Spleen (tissue), 11 donors: ENCODE results near the gene SEMA7A. TPM values are rescaled to one million over a fixed set of nuclear protein-coding genes. Genes with fewer than 3 reads are reported as not detected.
A peak's percentile ranks its signal among the peaks of the same experiment; 100 is the strongest.

Experiments used
- DNase-seq: peaks from one replicate; pipeline ENCODE4 v3.0.0-alpha.2; 2020
- H3K27ac ChIP-seq, 8 donors: fragments of 200-600 bp; sonication (generic) in 7 of 8; 1 replicate in 4 of 8; 2 replicates in 4 of 8; pipeline versions ENCODE4 v1.5.0 to v1.8.0; 2016 to 2021; ENCODE audit warnings: inconsistent platforms in 4 of 8, mild to moderate bottlenecking in 4 of 8, moderate library complexity in 1 of 8
- H3K27me3 ChIP-seq, 7 donors: fragments of 200-600 bp; sonication (generic) in 6 of 7; replicated peaks in 1 of 7; 1 replicate in 4 of 7; 2 replicates in 3 of 7; pipeline versions ENCODE4 v1.5.0 to v1.8.0; 2016 to 2021; ENCODE audit warnings: inconsistent platforms in 3 of 7, mild to moderate bottlenecking in 1 of 7
- H3K36me3 ChIP-seq, 6 donors: fragments of 200-600 bp; sonication (generic) in 5 of 6; 1 replicate in 4 of 6; 2 replicates in 2 of 6; pipeline versions ENCODE4 v1.5.0 to v1.8.0; 2016 to 2021; ENCODE audit warnings: inconsistent platforms in 2 of 6
- H3K4me1 ChIP-seq, 6 donors: fragments of 200-600 bp; sonication (generic) in 5 of 6; 1 replicate in 3 of 6; 2 replicates in 3 of 6; pipeline versions ENCODE4 v1.5.0 to v1.8.0; 2016 to 2021; ENCODE audit warnings: inconsistent platforms in 3 of 6
- H3K4me3 ChIP-seq, 8 donors: fragments of 200-600 bp; sonication (generic) in 7 of 8; 1 replicate in 4 of 8; 2 replicates in 4 of 8; pipeline versions ENCODE4 v1.5.0 to v1.8.0; 2016 to 2021; ENCODE audit warnings: inconsistent platforms in 4 of 8, mild to moderate bottlenecking in 4 of 8, moderate library complexity in 2 of 8
- H3K9me3 ChIP-seq, 8 donors: fragments of 200-600 bp; sonication (generic) in 7 of 8; 1 replicate in 4 of 8; 2 replicates in 4 of 8; pipeline versions ENCODE4 v1.5.0 to v1.8.0; 2016 to 2021; ENCODE audit warnings: inconsistent platforms in 4 of 8
- POLR2A ChIP-seq, 3 donors: fragments of 450-650 bp; IDR thresholded peaks; one replicate each; pipeline ENCODE4 v1.5.1; 2017; ENCODE audit warnings: antibody characterized with exemption in 3 of 3, mild to moderate bottlenecking in 1 of 3
- POLR2AphosphoS5 ChIP-seq, 3 donors: sonication (generic); formaldehyde crosslinking; IDR thresholded peaks; one replicate each; pipeline ENCODE4 v1.5.1; 2017; ENCODE audit warnings: antibody characterized with exemption in 3 of 3
- WGBS, 5 donors: extraction: QIAGEN DNeasy Blood & Tissue Kit in 3 of 5; methylation state at CpG; one replicate each; pipeline versions ENCODE4 v1.1.5 to v1.1.7; 2013 to 2018; 5-methylcytosine and 5-hydroxymethylcytosine counted together
- intact Hi-C: fragments of 100-400 bp; cut with DNase I; formaldehyde crosslinking; loops from one replicate; pipeline ENCODE4 v1.15.0; 2023; ENCODE audit warnings: low total_unique reads
- polyA plus RNA-seq, 3 donors: library from polyadenylated mRNA; stranded (reverse); fragments of 200-250 nt; gene quantifications; one replicate each; pipeline ENCODE4 v1.2.1, GENCODE V29; 2013
- total RNA-seq, 7 donors: library from RNA; depleted of rRNA in 3 of 7; stranded (reverse); fragments of >200 nt in 3 of 7; fragmentation: NEBNext Ultra II Directional in 4 of 7; extraction: Animal tissue kit (Norgen Biotek cat#: 25700) in 4 of 7; gene quantifications; one replicate each; pipeline versions ENCODE4 v1.1.0 to v1.2.1, GENCODE V29; 2016 to 2021
- TF ChIP-seq, protein P1 (sequence below), 11 experiments: fragments of 200-600 bp in 7 of 11; fragments of 450-650 bp in 4 of 11; sonication (generic) in 4 of 11; IDR thresholded peaks in 8 of 11; conservative IDR thresholded peaks in 3 of 11; 1 replicate in 7 of 11; 2 replicates in 4 of 11; pipeline versions ENCODE4 v1.4.0 to v1.8.0; 2016 to 2021; ENCODE audit warnings: antibody characterized with exemption in 11 of 11, inconsistent platforms in 4 of 11, mild to moderate bottlenecking in 1 of 11
- donor health status: healthy with polysubstance abuse.
- donor health status: DM: no; HTN: no; CAD: no; lungs with moderate emphysema.
- donor health status: DM: no; HTN: no; CAD: no.
- donor health status: Bipolar disorder and iron deficiency.
- donor health status: healthy.
- donor health status: DM: no; HTN: no; CAD: no.
- donor health status: DM: yes; HTN: yes; CAD: no.

The SEMA7A gene
- total and polyA plus RNA-seq, 10 donors: 41.6 to 154 (median 127) TPM

DNA sequence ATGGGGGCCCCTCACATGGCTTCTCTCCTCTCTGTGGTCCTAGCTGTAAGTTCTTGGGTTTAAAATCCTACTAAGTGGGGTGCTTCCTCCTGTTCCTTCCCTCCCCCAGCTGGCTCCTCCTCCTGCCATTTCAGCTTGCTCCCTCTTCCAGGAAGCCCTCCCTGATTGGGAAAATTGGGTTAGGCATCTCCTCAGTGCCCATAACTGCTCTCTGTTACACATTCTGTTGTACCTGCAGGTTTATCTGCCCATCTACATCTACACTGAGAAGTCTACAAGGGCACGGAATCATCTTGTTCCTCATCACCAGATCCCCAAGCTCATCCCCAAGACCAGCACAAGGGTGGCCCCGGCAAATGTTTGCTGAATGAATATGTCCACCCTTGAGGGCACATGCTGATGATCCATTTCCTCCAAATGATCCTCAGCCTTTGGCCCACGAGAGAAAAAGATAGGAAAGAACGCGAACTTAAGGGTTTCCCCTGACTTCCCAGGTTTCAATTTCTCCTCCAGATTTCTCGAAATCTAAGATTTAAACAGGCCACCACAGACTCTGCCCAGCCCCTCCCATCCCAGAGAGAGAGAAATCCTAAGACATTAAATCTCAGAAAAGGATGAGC is 3.9 kb downstream of the SEMA7A start:
- no peak for TF ChIP-seq POLR2AphosphoS5 (IDR thresholded peaks at IDR 0.05)
- TF ChIP-seq, protein P1, sequence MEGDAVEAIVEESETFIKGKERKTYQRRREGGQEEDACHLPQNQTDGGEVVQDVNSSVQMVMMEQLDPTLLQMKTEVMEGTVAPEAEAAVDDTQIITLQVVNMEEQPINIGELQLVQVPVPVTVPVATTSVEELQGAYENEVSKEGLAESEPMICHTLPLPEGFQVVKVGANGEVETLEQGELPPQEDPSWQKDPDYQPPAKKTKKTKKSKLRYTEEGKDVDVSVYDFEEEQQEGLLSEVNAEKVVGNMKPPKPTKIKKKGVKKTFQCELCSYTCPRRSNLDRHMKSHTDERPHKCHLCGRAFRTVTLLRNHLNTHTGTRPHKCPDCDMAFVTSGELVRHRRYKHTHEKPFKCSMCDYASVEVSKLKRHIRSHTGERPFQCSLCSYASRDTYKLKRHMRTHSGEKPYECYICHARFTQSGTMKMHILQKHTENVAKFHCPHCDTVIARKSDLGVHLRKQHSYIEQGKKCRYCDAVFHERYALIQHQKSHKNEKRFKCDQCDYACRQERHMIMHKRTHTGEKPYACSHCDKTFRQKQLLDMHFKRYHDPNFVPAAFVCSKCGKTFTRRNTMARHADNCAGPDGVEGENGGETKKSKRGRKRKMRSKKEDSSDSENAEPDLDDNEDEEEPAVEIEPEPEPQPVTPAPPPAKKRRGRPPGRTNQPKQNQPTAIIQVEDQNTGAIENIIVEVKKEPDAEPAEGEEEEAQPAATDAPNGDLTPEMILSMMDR (IDR thresholded peaks at IDR 0.05 in 8 of 11, conservative IDR thresholded peaks at IDR 0.05 in 3 of 11): no peak
- TF ChIP-seq POLR2A (IDR thresholded peaks at IDR 0.05): no peak
- Histone ChIP-seq H3K4me3 (peak overlapping the region; percentile 12 to 98 (median 88)), H3K27ac (peak overlapping the region; percentile 68 to 97 (median 91)), H3K27me3 (peaks cover 0 to 17% (median 0%) of the 10 kb centered on the region in 7 donors), H3K9me3 (no peaks in the 10 kb centered on the region), H3K36me3 (peaks cover 0 to 39% (median 0%) of the 10 kb centered on the region in 6 donors), H3K4me1 (peaks cover 49 to 98% (median 94%) of the 10 kb centered on the region in 6 donors)
- no peak for DNase-seq
- intact Hi-C loops: no loop called here
- 37 to 67% (median 64%) methylated on average over 6 of the region's 6 CpGs for WGBS, 5 donors

DNA sequence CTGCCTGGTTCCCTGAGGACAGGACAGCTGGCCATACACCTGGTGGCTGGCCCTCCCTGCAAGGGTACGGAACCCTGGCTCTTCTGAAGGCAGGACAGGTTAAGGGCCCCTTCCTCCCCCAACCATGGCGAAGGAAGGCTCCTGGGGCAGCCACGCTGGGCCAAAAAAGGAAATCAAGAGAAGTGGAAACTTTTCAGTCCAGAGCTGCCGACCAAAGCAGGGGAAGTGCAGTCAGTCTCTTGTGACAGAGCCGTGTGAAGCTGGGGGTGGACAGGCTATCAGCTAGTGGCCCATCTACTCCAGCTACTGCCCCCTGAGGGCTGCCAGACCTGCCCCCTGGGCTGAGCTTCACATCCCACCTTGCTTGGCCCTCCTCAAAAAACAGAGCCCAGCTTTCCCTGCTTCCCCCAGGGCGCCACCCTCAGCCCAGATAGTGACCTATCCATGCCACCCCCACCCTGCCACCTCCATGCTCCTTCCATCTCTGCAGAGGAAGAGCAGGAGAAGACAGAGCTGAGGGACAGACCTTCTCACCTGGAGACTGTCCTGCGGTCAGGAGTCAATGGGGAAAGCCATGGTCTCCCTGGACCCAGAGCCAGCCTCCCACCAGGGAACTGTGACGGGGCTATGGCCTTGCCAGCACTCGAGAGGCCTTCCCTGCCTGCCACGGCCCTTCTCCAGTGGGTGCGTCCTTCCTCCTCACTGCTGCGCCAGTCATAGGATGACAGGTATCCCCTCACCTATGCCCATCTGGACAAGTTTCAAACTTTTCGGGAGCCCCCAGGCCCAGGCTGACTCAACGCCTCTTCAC is 4.6 kb downstream of the SEMA7A start:
- Histone ChIP-seq H3K9me3 (no peaks in the 10 kb centered on the region), H3K4me1 (peaks cover 52 to 98% (median 94%) of the 10 kb centered on the region in 6 donors), H3K27me3 (peaks cover 0 to 17% (median 0%) of the 10 kb centered on the region in 7 donors), H3K4me3 (peak overlapping the region in 7 of 8 donors; percentile 30 to 98 (median 85)), H3K36me3 (peaks cover 0 to 47% (median 0%) of the 10 kb centered on the region in 6 donors), H3K27ac (peak overlapping the region; percentile 68 to 97 (median 91))
- WGBS, 5 donors: 47 to 57% (median 55%) methylated on average over 13 to 14 of the region's 14 CpGs
- TF ChIP-seq POLR2A (IDR thresholded peaks at IDR 0.05) (no peak), POLR2AphosphoS5 (IDR thresholded peaks at IDR 0.05) (peak in 1 of 3 donors; percentile 46)
- TF ChIP-seq, protein P1 (IDR thresholded peaks at IDR 0.05 in 8 of 11, conservative IDR thresholded peaks at IDR 0.05 in 3 of 11): no peak
- DNase-seq: no peak
- intact Hi-C loops: no loop called here

DNA sequence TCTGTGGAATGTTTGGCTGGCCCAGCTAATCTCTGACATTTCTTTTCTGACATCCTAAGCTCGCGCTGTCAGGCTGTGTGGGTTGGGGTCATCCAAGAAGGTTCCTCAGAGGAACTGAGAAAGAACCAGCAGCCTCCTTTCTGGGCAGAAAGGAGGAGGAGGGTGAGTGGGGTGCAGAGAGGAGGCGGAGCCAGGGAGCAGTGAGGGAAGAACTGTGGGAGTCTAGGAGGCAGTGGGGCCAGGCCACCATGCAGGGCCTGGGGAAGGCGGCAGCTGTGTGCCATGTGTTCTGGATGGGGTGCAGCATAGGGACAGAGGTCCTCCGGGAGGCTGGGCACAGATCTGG is 5.3 kb downstream of the SEMA7A start:
- Histone ChIP-seq H3K36me3 (peaks cover 0 to 54% (median 0%) of the 10 kb centered on the region in 6 donors), H3K27ac (peak overlapping the region; percentile 68 to 97 (median 91)), H3K4me3 (peak overlapping the region in 6 of 8 donors; percentile 17 to 98 (median 84)), H3K27me3 (peaks cover 0 to 15% (median 0%) of the 10 kb centered on the region in 7 donors), H3K4me1 (peaks cover 57 to 100% (median 98%) of the 10 kb centered on the region in 6 donors), H3K9me3 (no peaks in the 10 kb centered on the region)
- 60 to 74% (median 71%) methylated on average over 5 of the region's 5 CpGs for WGBS, 5 donors
- TF ChIP-seq, protein P1 (IDR thresholded peaks at IDR 0.05 in 8 of 11, conservative IDR thresholded peaks at IDR 0.05 in 3 of 11): no peak
- peak in 1 of 3 donors; percentile 42 for TF ChIP-seq POLR2AphosphoS5 (IDR thresholded peaks at IDR 0.05)
- intact Hi-C loops: no loop called here
- DNase-seq: no peak
